Measurements from ENCODE around the gene NFU1.

The NFU1 gene

GRCh38 chr2:69372767-69373166 is 64.5 kb downstream of the NFU1 start:
- Histone ChIP-seq H3K4me1 (ENCODE audit: control insufficient read depth in 2 of 2, insufficient read depth in 1 of 2, low read depth in 1 of 2, low read length in 2 of 2) (no peaks in the 10 kb centered on the region), H2BK12ac (ENCODE audit: low read length) (no peak overlapping the region), H3K79me1 (ENCODE audit: low read depth, low read length) (no peaks in the 10 kb centered on the region), H2AFZ (ENCODE audit: low read length) (no peak overlapping the region), H3K4me2 (ENCODE audit: insufficient read depth, low read length, poor library complexity, severe bottlenecking) (no peak overlapping the region), H2AK5ac (ENCODE audit: low read depth, low read length) (no peak overlapping the region), H2BK15ac (ENCODE audit: low read length) (no peak overlapping the region), H2BK120ac (ENCODE audit: low read depth, low read length) (no peak overlapping the region), H4K8ac (ENCODE audit: low read depth, low read length) (no peak overlapping the region), H3K27me3 (ENCODE audit: control insufficient read depth in 3 of 3, insufficient read depth in 3 of 3, low read depth in 1 of 3, low read length in 3 of 3) (no peaks in the 10 kb centered on the region), H3K4me3 (ENCODE audit: low read length in 2 of 2) (no peak overlapping the region), H3K14ac (ENCODE audit: low read length) (no peak overlapping the region), H4K91ac (ENCODE audit: low read depth, low read length, poor library complexity) (no peak overlapping the region), H3K4ac (ENCODE audit: low read length) (no peak overlapping the region), H3K36me3 (replicated peaks in 1 of 2; ENCODE audit: control insufficient read depth in 2 of 2, insufficient read depth in 2 of 2, low read length in 2 of 2) (peaks cover 10 to 54% of the 10 kb centered on the region in 2 donors), H3K27ac (replicated peaks; ENCODE audit: low read length) (no peak overlapping the region), H2BK5ac (ENCODE audit: low read length) (no peak overlapping the region), H3K9ac (ENCODE audit: low read depth, low read length, poor library complexity) (no peak overlapping the region), H3K18ac (ENCODE audit: low read length) (no peak overlapping the region), H3K9me3 (replicated peaks in 1 of 2; ENCODE audit: control insufficient read depth in 2 of 2, insufficient read depth in 1 of 2, low read depth in 1 of 2, low read length in 2 of 2) (peaks cover 0 to 2% of the 10 kb centered on the region in 2 donors), H3K23ac (ENCODE audit: low read depth, low read length, poor library complexity) (no peak overlapping the region)
- DNase-seq (ENCODE audit: low spot score), result no peak

DNA sequence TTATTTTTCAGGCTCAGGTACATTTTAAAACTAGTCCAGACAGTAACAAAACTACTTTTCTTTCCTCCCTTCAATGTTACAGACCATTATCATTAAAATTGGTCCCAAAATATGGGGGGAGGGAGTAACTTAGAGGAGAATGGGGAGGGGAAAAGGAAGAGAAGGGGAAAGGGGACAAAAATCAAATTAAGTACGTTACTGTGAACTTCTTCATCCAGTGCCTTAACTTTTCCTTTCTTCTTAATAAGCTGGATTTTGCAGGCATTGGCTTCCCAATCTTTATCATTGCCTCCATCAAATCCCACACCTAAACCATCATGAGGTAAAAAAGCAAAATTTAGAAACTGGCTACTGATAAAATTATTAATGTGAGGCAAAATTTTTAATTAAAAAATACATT is 67.4 kb downstream of the NFU1 start:
- Histone ChIP-seq H3K4me2 (ENCODE audit: insufficient read depth, low read length, poor library complexity, severe bottlenecking) (no peak overlapping the region), H2BK12ac (ENCODE audit: low read length) (no peak overlapping the region), H3K36me3 (replicated peaks in 1 of 2; ENCODE audit: control insufficient read depth in 2 of 2, insufficient read depth in 2 of 2, low read length in 2 of 2) (peaks cover 13 to 73% of the 10 kb centered on the region in 2 donors), H2BK120ac (ENCODE audit: low read depth, low read length) (no peak overlapping the region), H3K9ac (ENCODE audit: low read depth, low read length, poor library complexity) (no peak overlapping the region), H2AK5ac (ENCODE audit: low read depth, low read length) (no peak overlapping the region), H2AFZ (ENCODE audit: low read length) (no peak overlapping the region), H3K14ac (ENCODE audit: low read length) (no peak overlapping the region), H3K27ac (replicated peaks; ENCODE audit: low read length) (no peak overlapping the region), H3K4ac (ENCODE audit: low read length) (no peak overlapping the region), H3K79me1 (ENCODE audit: low read depth, low read length) (no peaks in the 10 kb centered on the region), H2BK15ac (ENCODE audit: low read length) (no peak overlapping the region), H3K4me1 (ENCODE audit: control insufficient read depth in 2 of 2, insufficient read depth in 1 of 2, low read depth in 1 of 2, low read length in 2 of 2) (no peaks in the 10 kb centered on the region), H4K8ac (ENCODE audit: low read depth, low read length) (no peak overlapping the region), H3K4me3 (ENCODE audit: low read length in 2 of 2) (no peak overlapping the region), H2BK5ac (ENCODE audit: low read length) (no peak overlapping the region), H3K27me3 (ENCODE audit: control insufficient read depth in 3 of 3, insufficient read depth in 3 of 3, low read depth in 1 of 3, low read length in 3 of 3) (no peaks in the 10 kb centered on the region), H3K23ac (ENCODE audit: low read depth, low read length, poor library complexity) (no peak overlapping the region), H3K18ac (ENCODE audit: low read length) (no peak overlapping the region), H4K91ac (ENCODE audit: low read depth, low read length, poor library complexity) (no peak overlapping the region), H3K9me3 (replicated peaks in 1 of 2; ENCODE audit: control insufficient read depth in 2 of 2, insufficient read depth in 1 of 2, low read depth in 1 of 2, low read length in 2 of 2) (no peaks in the 10 kb centered on the region)
- no peak for DNase-seq (ENCODE audit: low spot score)
- WGBS, 2 donors (ENCODE audit: extremely low coverage in 2 of 2, insufficient read length in 2 of 2, insufficient replicate concordance in 1 of 2), result no CpG with 5 or more reads among the region's 1 CpG

GRCh38 chr2:69368588-69368987 is 68.6 kb downstream of the NFU1 start:
- WGBS, 2 donors (ENCODE audit: extremely low coverage in 2 of 2, insufficient read length in 2 of 2, insufficient replicate concordance in 1 of 2), result no CpG with 5 or more reads among the region's 7 CpGs
- Histone ChIP-seq H2BK120ac (ENCODE audit: low read depth, low read length) (no peak overlapping the region), H3K27ac (replicated peaks; ENCODE audit: low read length) (no peak overlapping the region), H3K14ac (ENCODE audit: low read length) (no peak overlapping the region), H3K27me3 (ENCODE audit: control insufficient read depth in 3 of 3, insufficient read depth in 3 of 3, low read depth in 1 of 3, low read length in 3 of 3) (no peaks in the 10 kb centered on the region), H3K4me3 (ENCODE audit: low read length in 2 of 2) (no peak overlapping the region), H3K4ac (ENCODE audit: low read length) (no peak overlapping the region), H3K79me1 (ENCODE audit: low read depth, low read length) (no peaks in the 10 kb centered on the region), H3K4me1 (ENCODE audit: control insufficient read depth in 2 of 2, insufficient read depth in 1 of 2, low read depth in 1 of 2, low read length in 2 of 2) (no peaks in the 10 kb centered on the region), H3K9me3 (replicated peaks in 1 of 2; ENCODE audit: control insufficient read depth in 2 of 2, insufficient read depth in 1 of 2, low read depth in 1 of 2, low read length in 2 of 2) (no peaks in the 10 kb centered on the region), H2BK12ac (ENCODE audit: low read length) (no peak overlapping the region), H2BK15ac (ENCODE audit: low read length) (no peak overlapping the region), H3K23ac (ENCODE audit: low read depth, low read length, poor library complexity) (no peak overlapping the region), H2BK5ac (ENCODE audit: low read length) (no peak overlapping the region), H3K4me2 (ENCODE audit: insufficient read depth, low read length, poor library complexity, severe bottlenecking) (no peak overlapping the region), H2AK5ac (ENCODE audit: low read depth, low read length) (no peak overlapping the region), H3K36me3 (replicated peaks in 1 of 2; ENCODE audit: control insufficient read depth in 2 of 2, insufficient read depth in 2 of 2, low read length in 2 of 2) (peaks cover 13 to 79% of the 10 kb centered on the region in 2 donors), H3K9ac (ENCODE audit: low read depth, low read length, poor library complexity) (no peak overlapping the region), H3K18ac (ENCODE audit: low read length) (no peak overlapping the region), H4K91ac (ENCODE audit: low read depth, low read length, poor library complexity) (no peak overlapping the region), H4K8ac (ENCODE audit: low read depth, low read length) (no peak overlapping the region), H2AFZ (ENCODE audit: low read length) (no peak overlapping the region)
- no peak for DNase-seq (ENCODE audit: low spot score)

- Histone ChIP-seq H2BK12ac (ENCODE audit: low read length) (no peak overlapping the region), H3K27ac (replicated peaks; ENCODE audit: low read length) (no peak overlapping the region), H3K4ac (ENCODE audit: low read length) (no peak overlapping the region), H4K8ac (ENCODE audit: low read depth, low read length) (no peak overlapping the region), H3K18ac (ENCODE audit: low read length) (no peak overlapping the region), H2BK5ac (ENCODE audit: low read length) (no peak overlapping the region), H2BK120ac (ENCODE audit: low read depth, low read length) (no peak overlapping the region), H2AFZ (ENCODE audit: low read length) (no peak overlapping the region), H3K4me3 (ENCODE audit: low read length in 2 of 2) (no peak overlapping the region), H4K91ac (ENCODE audit: low read depth, low read length, poor library complexity) (no peak overlapping the region), H3K36me3 (replicated peaks in 1 of 2; ENCODE audit: control insufficient read depth in 2 of 2, insufficient read depth in 2 of 2, low read length in 2 of 2) (peaks cover 21 to 98% of the 10 kb centered on the region in 2 donors), H3K4me1 (ENCODE audit: control insufficient read depth in 2 of 2, insufficient read depth in 1 of 2, low read depth in 1 of 2, low read length in 2 of 2) (no peaks in the 10 kb centered on the region), H3K79me1 (ENCODE audit: low read depth, low read length) (no peaks in the 10 kb centered on the region), H3K4me2 (ENCODE audit: insufficient read depth, low read length, poor library complexity, severe bottlenecking) (no peak overlapping the region), H2AK5ac (ENCODE audit: low read depth, low read length) (no peak overlapping the region), H3K9ac (ENCODE audit: low read depth, low read length, poor library complexity) (no peak overlapping the region), H3K9me3 (replicated peaks in 1 of 2; ENCODE audit: control insufficient read depth in 2 of 2, insufficient read depth in 1 of 2, low read depth in 1 of 2, low read length in 2 of 2) (no peaks in the 10 kb centered on the region), H3K23ac (ENCODE audit: low read depth, low read length, poor library complexity) (no peak overlapping the region), H2BK15ac (ENCODE audit: low read length) (no peak overlapping the region), H3K27me3 (ENCODE audit: control insufficient read depth in 3 of 3, insufficient read depth in 3 of 3, low read depth in 1 of 3, low read length in 3 of 3) (no peaks in the 10 kb centered on the region), H3K14ac (ENCODE audit: low read length) (no peak overlapping the region)
- no peak for DNase-seq (ENCODE audit: low spot score)
Measured at GRCh38 chr2:69359371-69359770, 77.9 kb downstream of the NFU1 start.

Data from neuronal stem cell (in vitro differentiated cells).